Keratinocyte (primary cell): ENCODE data around the gene PFN1. TPM values are rescaled to one million over a fixed set of nuclear protein-coding genes. Genes with fewer than 3 reads are reported as not detected.

Experiments used
- DNase-seq: peaks from one replicate; pipeline ENCODE4 v3.0.0-alpha.2; 2011; ENCODE audit warnings: low read depth, missing footprints, low spot score
- FAIRE-seq: peaks from 2 replicates; lab custom pipeline; 2011; peaks lifted over from hg19 to GRCh38; lab: Jason Lieb, UNC
- H2AFZ ChIP-seq: 2 replicates; pipeline ENCODE4 v1.6.0; 2012; ENCODE audit warnings: low read length, control low read depth, inconsistent platforms; ENCODE audit not compliant: control insufficient read depth
- H3K27ac ChIP-seq: 2 replicates; pipeline ENCODE4 v1.5.1; 2011; ENCODE audit warnings: low read length; ENCODE audit not compliant: control insufficient read depth, insufficient read depth
- H3K27me3 ChIP-seq: 3 replicates; pipeline ENCODE4 v1.6.0; 2011; ENCODE audit warnings: low read length; ENCODE audit not compliant: control insufficient read depth, insufficient read depth; ENCODE audit errors: extremely low read depth
- H3K36me3 ChIP-seq, 2 experiments: 2 replicates in 1 of 2; 3 replicates in 1 of 2; pipeline ENCODE4 v1.5.1; 2011; ENCODE audit warnings: low read length in 2 of 2, mild to moderate bottlenecking in 1 of 2; ENCODE audit not compliant: control insufficient read depth in 2 of 2, insufficient read depth in 2 of 2; ENCODE audit errors: extremely low read depth in 1 of 2
- H3K4me1 ChIP-seq: 3 replicates; pipeline ENCODE4 v1.5.1; 2011; ENCODE audit warnings: low read length; ENCODE audit not compliant: control insufficient read depth, insufficient read depth; ENCODE audit errors: extremely low read depth
- H3K4me2 ChIP-seq: 3 replicates; pipeline ENCODE4 v1.6.0; 2011; ENCODE audit warnings: low read depth, low read length; ENCODE audit not compliant: control insufficient read depth, insufficient read depth; ENCODE audit errors: extremely low read depth
- H3K4me3 ChIP-seq, 3 experiments: fragments of 200-600 bp in 1 of 3; sonication (generic) in 1 of 3; 2 replicates in 2 of 3; 3 replicates in 1 of 3; pipeline ENCODE4 v1.5.1; 2011 to 2016; ENCODE audit warnings: low read length in 3 of 3, mild to moderate bottlenecking in 3 of 3, control low read depth in 2 of 3, inconsistent platforms in 1 of 3, low read depth in 1 of 3, mixed read lengths in 1 of 3, mixed run types in 1 of 3, moderate library complexity in 1 of 3; ENCODE audit not compliant: control insufficient read depth in 2 of 3, insufficient read depth in 2 of 3; ENCODE audit errors: extremely low read depth in 1 of 3
- H3K79me2 ChIP-seq: 2 replicates; pipeline ENCODE4 v1.6.0; 2012; ENCODE audit warnings: low read length; ENCODE audit not compliant: control insufficient read depth, insufficient read depth
- H3K9ac ChIP-seq: 3 replicates; pipeline ENCODE4 v1.6.0; 2011; ENCODE audit warnings: low read length; ENCODE audit not compliant: control insufficient read depth, insufficient read depth; ENCODE audit errors: extremely low read depth
- H3K9me1 ChIP-seq: 3 replicates; pipeline ENCODE4 v1.6.0; 2011; ENCODE audit warnings: low read length; ENCODE audit not compliant: control insufficient read depth, insufficient read depth; ENCODE audit errors: extremely low read depth
- H3K9me3 ChIP-seq: 2 replicates; pipeline ENCODE4 v1.5.1; 2012; ENCODE audit warnings: low read depth, low read length; ENCODE audit not compliant: control insufficient read depth
- H4K20me1 ChIP-seq: 3 replicates; pipeline ENCODE4 v1.6.0; 2011; ENCODE audit warnings: low read length; ENCODE audit not compliant: control insufficient read depth, insufficient read depth; ENCODE audit errors: extremely low read depth
- EZH2 ChIP-seq: IDR thresholded peaks from one replicate; pipeline ENCODE4 v1.6.1; 2012; ENCODE audit warnings: inconsistent platforms, mild to moderate bottlenecking, low read length, moderate library complexity
- dilution Hi-C: fragments of 300-500 bp; cut with MboI; formaldehyde crosslinking; loops from one replicate; pipeline ENCODE4 v1.7.0; 2020; ENCODE audit warnings: low sequenced_read_pairs; ENCODE audit not compliant: extremely low pct_ligation_motif_present
- polyA plus RNA-seq, 5 experiments: library from polyadenylated mRNA; depleted of rRNA in 3 of 5; stranded (reverse) in 3 of 5; stranded (forward) in 1 of 5; unstranded in 1 of 5; fragments of >200 nt; gene quantifications; 1 replicate in 1 of 5; 2 replicates in 3 of 5; 3 replicates in 1 of 5; pipeline versions ENCODE4 v1.2.1 to v1.2.3, GENCODE V29; 2011 to 2012; ENCODE audit warnings: missing spikeins in 2 of 5, low read depth in 1 of 5, low replicate concordance in 1 of 5
- TF ChIP-seq, protein P1 (sequence below), 3 experiments: IDR thresholded peaks in 1 of 3; conservative IDR thresholded peaks in 1 of 3; optimal IDR thresholded peaks in 1 of 3; 2 replicates in 2 of 3; 3 replicates in 1 of 3; pipeline versions ENCODE3 to v1.5.1; 2011; ENCODE audit warnings: low read length in 3 of 3, mild to moderate bottlenecking in 3 of 3, moderate library complexity in 2 of 3, control low read depth in 1 of 3, inconsistent platforms in 1 of 3; ENCODE audit not compliant: insufficient read depth in 2 of 3; ENCODE audit errors: extremely low read depth in 1 of 3

Gene PFN1
- polyA plus RNA-seq, 1 donor (not counting 4 experiments of a cell fraction or from before 2014, with no cell fraction given), result 1,435 TPM

DNA sequence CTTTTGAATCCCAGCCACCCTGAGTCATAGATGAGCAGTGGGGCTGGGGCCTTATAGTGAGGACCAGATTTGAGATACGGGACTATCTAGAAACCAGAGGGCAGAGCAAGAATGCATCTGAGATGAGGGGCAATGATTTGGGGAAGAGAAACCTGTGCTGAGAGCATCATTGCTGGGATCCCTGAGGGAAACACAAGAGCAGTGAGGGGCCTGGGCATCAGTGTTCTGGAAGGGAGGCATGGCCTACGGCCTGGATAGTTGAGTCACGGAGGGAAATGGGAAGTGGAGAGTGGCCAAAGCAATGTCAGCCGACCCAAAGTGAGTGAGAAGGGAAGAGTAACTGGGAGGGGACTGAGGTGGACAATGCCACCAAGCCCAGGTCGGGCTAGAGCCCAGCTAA is 34.0 kb upstream of the PFN1 start:
- Histone ChIP-seq H4K20me1 (no peaks in the 10 kb centered on the region), H3K9me1 (no peaks in the 10 kb centered on the region), H3K36me3 (peaks cover 43 to 45% of the 10 kb centered on the region in 2 experiments), H3K9ac (no peak overlapping the region), H3K4me2 (no peak overlapping the region), H3K4me3 (no peak overlapping the region), H3K79me2 (peaks cover 14% of the 10 kb centered on the region), H2AFZ (no peak overlapping the region), H3K27me3 (no peaks in the 10 kb centered on the region), H3K9me3 (no peaks in the 10 kb centered on the region), H3K4me1 (peaks cover 5% of the 10 kb centered on the region), H3K27ac (no peak overlapping the region)
- dilution Hi-C loops, result no loop called here
- FAIRE-seq (no peak), DNase-seq (no peak)
- TF ChIP-seq EZH2, result no peak
- TF ChIP-seq, protein P1, sequence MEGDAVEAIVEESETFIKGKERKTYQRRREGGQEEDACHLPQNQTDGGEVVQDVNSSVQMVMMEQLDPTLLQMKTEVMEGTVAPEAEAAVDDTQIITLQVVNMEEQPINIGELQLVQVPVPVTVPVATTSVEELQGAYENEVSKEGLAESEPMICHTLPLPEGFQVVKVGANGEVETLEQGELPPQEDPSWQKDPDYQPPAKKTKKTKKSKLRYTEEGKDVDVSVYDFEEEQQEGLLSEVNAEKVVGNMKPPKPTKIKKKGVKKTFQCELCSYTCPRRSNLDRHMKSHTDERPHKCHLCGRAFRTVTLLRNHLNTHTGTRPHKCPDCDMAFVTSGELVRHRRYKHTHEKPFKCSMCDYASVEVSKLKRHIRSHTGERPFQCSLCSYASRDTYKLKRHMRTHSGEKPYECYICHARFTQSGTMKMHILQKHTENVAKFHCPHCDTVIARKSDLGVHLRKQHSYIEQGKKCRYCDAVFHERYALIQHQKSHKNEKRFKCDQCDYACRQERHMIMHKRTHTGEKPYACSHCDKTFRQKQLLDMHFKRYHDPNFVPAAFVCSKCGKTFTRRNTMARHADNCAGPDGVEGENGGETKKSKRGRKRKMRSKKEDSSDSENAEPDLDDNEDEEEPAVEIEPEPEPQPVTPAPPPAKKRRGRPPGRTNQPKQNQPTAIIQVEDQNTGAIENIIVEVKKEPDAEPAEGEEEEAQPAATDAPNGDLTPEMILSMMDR (optimal IDR thresholded peaks at IDR 0.05 in 1 of 3, IDR thresholded peaks at IDR 0.05 in 1 of 3, conservative IDR thresholded peaks at IDR 0.05 in 1 of 3; ENCODE audit: extremely low read depth in 1 of 3, insufficient read depth in 2 of 3, low read length in 3 of 3), result no peak

DNA sequence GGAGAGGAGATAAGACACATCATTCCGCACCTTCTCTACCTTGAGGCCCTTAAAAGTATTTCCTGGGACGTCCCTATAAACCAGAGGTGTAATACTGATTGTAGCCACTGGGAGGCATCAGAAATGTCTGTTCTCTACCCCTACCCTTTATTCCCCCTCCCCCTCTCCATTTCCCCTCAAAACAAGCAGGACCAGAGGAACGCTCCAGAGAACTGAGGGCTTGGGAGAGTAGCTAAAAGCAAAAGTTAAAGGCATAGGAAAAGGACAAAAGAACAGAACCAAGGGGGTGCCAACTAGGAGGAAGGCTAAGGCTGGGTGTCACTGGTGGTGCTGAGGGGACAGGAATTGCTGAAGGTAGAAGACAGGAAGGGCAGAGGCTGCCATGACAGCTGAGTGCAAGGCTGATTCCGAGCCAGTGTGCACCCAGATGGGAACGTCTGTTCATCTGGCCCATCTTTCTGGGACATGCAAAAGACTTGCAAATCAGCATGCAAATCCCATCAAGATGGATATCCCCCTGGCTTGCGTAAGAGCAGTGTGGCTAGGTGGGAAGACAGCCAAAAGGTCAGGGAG is 32.4 kb upstream of the PFN1 start:
- dilution Hi-C loops, result no loop called here
- FAIRE-seq (peak; percentile 74), DNase-seq (no peak)
- Histone ChIP-seq H3K9me1 (no peaks in the 10 kb centered on the region), H3K4me3 (no peak overlapping the region), H3K27ac (no peak overlapping the region), H3K9me3 (no peaks in the 10 kb centered on the region), H4K20me1 (no peaks in the 10 kb centered on the region), H3K9ac (no peak overlapping the region), H3K27me3 (no peaks in the 10 kb centered on the region), H3K79me2 (peaks cover 3% of the 10 kb centered on the region), H2AFZ (no peak overlapping the region), H3K4me1 (no peaks in the 10 kb centered on the region), H3K36me3 (peaks cover 45 to 49% of the 10 kb centered on the region in 2 experiments), H3K4me2 (no peak overlapping the region)
- TF ChIP-seq EZH2, result no peak
- TF ChIP-seq, protein P1 (optimal IDR thresholded peaks at IDR 0.05 in 1 of 3, IDR thresholded peaks at IDR 0.05 in 1 of 3, conservative IDR thresholded peaks at IDR 0.05 in 1 of 3; ENCODE audit: extremely low read depth in 1 of 3, insufficient read depth in 2 of 3, low read length in 3 of 3), result peak; percentile 56 to 72 (median 61)
